Subcutaneous abdominal adipose tissue (tissue), 5 donors: ENCODE data around the gene CLECL1.
"Not testable (repeated sequence)": the region's sequence is repeated elsewhere in the genome, so short reads cannot be mapped to it uniquely, and the experiment has no call there.

ENCODE experiments used
- H3K27ac ChIP-seq: one replicate; pipeline ENCODE4 v1.7.0; 2013; ENCODE audit warnings: low read depth, mild to moderate bottlenecking, inconsistent platforms, low read length, moderate library complexity
- H3K27me3 ChIP-seq, 5 donors: one replicate each; pipeline ENCODE4 v1.7.0; 2013; ENCODE audit warnings: low read length in 5 of 5, inconsistent platforms in 1 of 5; ENCODE audit not compliant: control insufficient read depth in 5 of 5, insufficient read depth in 4 of 5
- H3K36me3 ChIP-seq, 5 donors: one replicate each; pipeline ENCODE4 v1.7.0; 2013; ENCODE audit warnings: low read length in 5 of 5; ENCODE audit not compliant: control insufficient read depth in 5 of 5, insufficient read depth in 5 of 5
- H3K4me1 ChIP-seq, 5 donors: one replicate each; pipeline ENCODE4 v1.7.0; 2013; ENCODE audit warnings: low read length in 5 of 5, mild to moderate bottlenecking in 3 of 5, moderate library complexity in 1 of 5; ENCODE audit not compliant: control insufficient read depth in 5 of 5, insufficient read depth in 5 of 5
- H3K4me3 ChIP-seq, 5 donors: one replicate each; pipeline ENCODE4 v1.7.0; 2013; ENCODE audit warnings: low read length in 5 of 5, low read depth in 1 of 5
- H3K9ac ChIP-seq, 5 donors: one replicate each; pipeline ENCODE4 v1.7.0; 2013; ENCODE audit warnings: low read length in 5 of 5, mild to moderate bottlenecking in 4 of 5, moderate library complexity in 3 of 5
- H3K9me3 ChIP-seq, 5 donors: one replicate each; pipeline ENCODE4 v1.7.0; 2013; ENCODE audit warnings: low read length in 5 of 5; ENCODE audit not compliant: control insufficient read depth in 5 of 5
- donor health status: healthy.
- donor health status: healthy.
- donor health status: healthy.
- donor health status: healthy.
- donor health status: healthy.

The CLECL1 gene

DNA sequence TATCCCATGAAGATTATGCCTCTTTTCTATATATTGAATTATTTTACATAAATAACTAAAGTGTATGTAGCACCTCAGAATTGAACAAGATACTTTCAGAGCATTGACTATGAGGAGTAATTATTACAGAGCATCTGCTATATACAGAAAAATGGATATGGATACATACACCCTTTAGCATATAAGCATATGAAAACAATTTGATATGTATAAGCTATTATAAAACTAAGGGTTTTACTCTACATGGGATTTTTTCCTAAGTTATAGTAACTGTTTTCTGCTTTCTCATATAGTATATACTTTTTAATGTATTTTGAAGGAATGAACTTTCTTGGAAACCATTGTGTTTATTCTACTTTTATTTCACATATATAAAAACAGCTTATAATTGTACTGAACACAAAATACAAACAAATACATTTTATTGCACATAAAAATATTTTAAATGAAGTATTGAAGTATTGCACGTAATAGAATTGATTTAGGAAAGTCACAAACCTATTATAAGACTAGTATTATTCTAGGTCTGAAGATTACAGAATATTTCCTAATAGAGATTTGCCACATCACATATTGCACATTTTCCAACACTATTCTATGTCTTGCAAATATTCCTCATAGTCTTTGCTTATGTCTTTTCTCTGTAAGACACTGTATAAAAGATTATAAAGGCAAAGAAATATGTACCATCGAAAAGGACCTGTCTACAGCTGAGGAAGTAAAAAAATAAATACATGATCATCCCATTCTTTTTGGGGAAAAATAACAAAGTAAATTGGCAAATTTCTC lies 19.4 kb upstream of the CLECL1 start:
- Histone ChIP-seq H3K4me3 (no peak overlapping the region), H3K9ac (no peak overlapping the region), H3K27me3 (no peaks in the 10 kb centered on the region), H3K27ac (no peak overlapping the region), H3K9me3 (no peaks in the 10 kb centered on the region), H3K4me1 (peaks cover 0 to 7% (median 2%) of the 10 kb centered on the region in 5 donors), H3K36me3 (no peaks in the 10 kb centered on the region)

DNA sequence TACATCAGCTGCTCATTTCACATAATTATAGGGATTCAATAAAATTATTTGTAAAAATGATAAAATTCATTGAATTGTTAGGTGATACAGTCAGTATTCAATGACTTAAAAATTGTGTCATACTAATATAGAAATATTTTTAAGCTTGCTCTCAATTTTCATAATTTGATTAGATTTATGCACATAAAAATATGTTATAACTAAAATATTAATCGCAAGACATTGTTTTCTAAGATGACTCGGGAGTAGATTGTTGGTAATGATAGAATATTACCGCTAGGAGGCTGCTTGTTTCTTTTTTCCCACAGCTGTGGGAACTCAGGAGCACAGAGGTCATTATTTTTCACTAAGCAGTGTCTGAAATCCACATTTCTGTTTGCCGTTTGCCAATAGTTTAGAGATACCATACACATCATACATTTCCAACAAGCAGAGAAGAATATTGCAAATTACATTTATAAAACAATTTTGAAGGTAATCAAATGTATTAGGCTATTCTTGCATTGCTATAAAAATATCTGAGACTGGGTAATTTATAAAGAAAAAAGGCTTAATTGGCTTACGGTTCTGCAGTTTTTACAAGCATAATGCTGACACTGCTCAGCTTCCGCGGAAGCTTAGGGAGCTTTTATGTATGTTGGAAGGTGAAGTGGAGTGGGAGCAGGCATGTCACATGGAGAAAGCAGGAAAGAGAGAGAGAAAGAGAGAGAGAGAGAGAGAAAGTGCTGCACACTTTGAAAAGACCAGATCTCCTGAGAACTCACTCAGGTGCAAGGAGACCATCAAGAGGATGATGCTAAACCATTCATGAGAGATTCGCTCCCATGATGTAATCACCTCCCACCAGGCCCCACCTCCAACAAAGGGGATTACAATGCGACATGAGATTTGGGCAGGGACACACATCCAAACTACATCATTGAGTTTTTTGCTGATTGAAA lies 18.6 kb upstream of the CLECL1 start:
- no peaks in the 10 kb centered on the region for H3K36me3 ChIP-seq
- H3K4me1 ChIP-seq, result peaks cover 0 to 7% (median 2%) of the 10 kb centered on the region in 5 donors
- H3K4me3 ChIP-seq, result peak overlapping the region in 2 of 5 donors; percentile 27 to 34
- no peak overlapping the region for H3K27ac ChIP-seq
- H3K27me3 ChIP-seq, result no peaks in the 10 kb centered on the region
- H3K9ac ChIP-seq, result no peak overlapping the region
- no peaks in the 10 kb centered on the region for H3K9me3 ChIP-seq

DNA sequence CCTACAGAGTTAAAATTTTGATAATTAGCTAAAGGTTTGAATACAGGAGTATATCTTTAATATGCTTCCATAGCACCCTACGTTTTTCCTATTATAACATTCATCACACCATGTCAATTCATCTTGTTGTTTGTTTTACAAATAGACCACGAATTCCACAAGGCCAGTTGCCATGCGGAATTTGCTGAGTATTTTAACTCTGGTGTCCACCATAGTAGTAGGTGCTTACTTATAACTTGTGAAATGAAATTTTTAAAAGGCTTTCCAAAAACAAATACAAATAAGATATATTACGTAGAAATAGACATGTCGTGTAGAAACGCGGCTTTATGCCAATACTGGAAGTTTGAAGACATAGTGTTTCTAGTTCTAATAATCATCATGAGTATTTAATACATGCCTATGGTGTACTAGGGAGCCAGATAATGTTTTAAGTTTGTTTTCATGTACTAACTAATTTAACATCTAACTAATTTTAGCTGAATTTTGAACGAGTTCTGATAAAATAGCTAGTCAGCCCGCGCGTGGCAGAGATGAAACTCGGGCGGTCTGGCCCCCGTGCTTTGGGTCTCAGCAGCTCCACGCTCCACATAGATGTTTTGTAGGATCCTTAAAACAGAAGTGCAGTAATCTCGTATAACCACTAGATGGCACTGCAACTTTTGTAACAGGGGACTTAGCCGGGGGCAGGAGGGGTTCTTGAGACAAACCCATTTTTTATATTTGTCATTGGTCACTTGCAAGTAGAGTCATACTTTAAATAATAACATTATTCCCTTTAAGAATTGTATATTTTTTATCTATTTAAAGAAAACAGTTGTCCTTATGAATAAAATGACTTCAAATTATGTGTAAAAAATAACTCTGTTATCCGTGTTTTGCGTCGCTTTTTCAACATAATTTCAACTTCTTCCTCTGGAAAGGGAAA lies 17.6 kb upstream of the CLECL1 start:
- H3K36me3 ChIP-seq, result no peaks in the 10 kb centered on the region
- peaks cover 0 to 7% (median 2%) of the 10 kb centered on the region in 5 donors for H3K4me1 ChIP-seq
- H3K9ac ChIP-seq, result no peak overlapping the region
- H3K9me3 ChIP-seq, result no peaks in the 10 kb centered on the region
- no peak overlapping the region for H3K27ac ChIP-seq
- H3K27me3 ChIP-seq, result no peaks in the 10 kb centered on the region
- peak overlapping the region in 2 of 5 donors; percentile 27 to 34 for H3K4me3 ChIP-seq

DNA sequence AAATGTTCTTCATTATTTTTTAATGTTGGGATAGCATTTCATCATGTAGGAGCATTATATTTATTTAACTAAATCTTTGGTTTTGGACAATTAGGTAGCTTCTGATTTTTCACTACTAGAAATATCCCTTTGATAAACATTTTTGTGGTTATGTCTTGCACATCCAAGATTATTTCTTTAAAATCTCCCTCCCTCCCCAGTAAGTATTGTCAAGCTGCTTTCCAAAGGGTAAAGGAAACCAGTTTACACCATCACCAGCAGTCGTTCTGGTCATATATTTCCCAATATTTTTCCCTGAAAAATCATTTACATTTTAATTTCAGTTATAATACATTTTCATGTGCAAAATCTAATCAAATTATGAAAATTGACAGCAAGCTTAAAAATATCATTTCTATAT lies 16.7 kb upstream of the CLECL1 start:
- no peak overlapping the region for H3K27ac ChIP-seq
- H3K9ac ChIP-seq, result no peak overlapping the region
- H3K4me3 ChIP-seq, result no peak overlapping the region
- H3K36me3 ChIP-seq, result no peaks in the 10 kb centered on the region
- H3K4me1 ChIP-seq, result peaks cover 0 to 7% (median 2%) of the 10 kb centered on the region in 5 donors
- no peaks in the 10 kb centered on the region for H3K27me3 ChIP-seq
- H3K9me3 ChIP-seq, result no peaks in the 10 kb centered on the region

DNA sequence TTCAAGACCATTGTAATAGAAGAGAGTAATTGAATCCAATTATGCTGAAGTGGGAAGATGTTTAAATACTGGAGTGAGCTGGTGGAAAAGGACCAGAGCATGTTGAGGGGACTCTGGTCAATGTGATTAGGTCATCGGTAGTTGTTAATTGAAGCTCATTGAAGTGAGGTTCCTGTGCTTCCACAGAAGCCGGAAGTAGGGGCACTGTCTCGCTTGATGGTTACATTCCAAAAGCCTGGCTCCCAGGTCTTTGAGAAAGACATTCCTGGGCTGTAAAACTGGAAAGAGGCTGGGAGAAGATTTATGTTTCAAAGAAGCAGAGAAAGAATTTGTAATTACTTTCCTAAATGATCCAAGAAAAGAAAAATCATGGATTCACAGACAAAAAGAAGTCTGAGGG lies 12.3 kb upstream of the CLECL1 start:
- Histone ChIP-seq H3K27ac (no peak overlapping the region), H3K4me1 (peaks cover 0 to 12% (median 7%) of the 10 kb centered on the region in 5 donors), H3K9me3 (no peaks in the 10 kb centered on the region), H3K4me3 (no peak overlapping the region), H3K27me3 (no peaks in the 10 kb centered on the region), H3K36me3 (no peaks in the 10 kb centered on the region), H3K9ac (no peak overlapping the region)

DNA sequence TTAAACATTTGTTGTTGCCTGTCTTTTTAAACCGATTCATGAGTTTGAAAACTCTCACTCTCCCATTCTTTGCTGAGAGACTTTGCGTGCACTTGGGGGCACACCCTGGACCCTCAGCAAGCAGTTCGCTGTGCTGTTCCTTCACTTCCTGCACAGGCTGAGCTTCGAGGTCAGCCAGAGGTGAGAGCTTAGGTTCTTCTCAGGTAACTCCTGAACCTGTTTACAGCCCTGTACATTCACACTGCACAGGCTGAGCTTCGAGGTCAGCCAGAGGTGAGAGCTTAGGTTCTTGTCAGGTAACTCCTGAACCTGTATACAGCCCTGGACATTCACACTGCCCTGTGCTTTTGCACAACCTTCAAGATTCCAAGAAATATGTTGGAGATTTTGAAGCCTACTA lies 9.8 kb upstream of the CLECL1 start:
- Histone ChIP-seq H3K4me1 (peaks cover 0 to 20% (median 9%) of the 10 kb centered on the region in 5 donors), H3K9ac (no peak overlapping the region), H3K27ac (no peak overlapping the region)

DNA sequence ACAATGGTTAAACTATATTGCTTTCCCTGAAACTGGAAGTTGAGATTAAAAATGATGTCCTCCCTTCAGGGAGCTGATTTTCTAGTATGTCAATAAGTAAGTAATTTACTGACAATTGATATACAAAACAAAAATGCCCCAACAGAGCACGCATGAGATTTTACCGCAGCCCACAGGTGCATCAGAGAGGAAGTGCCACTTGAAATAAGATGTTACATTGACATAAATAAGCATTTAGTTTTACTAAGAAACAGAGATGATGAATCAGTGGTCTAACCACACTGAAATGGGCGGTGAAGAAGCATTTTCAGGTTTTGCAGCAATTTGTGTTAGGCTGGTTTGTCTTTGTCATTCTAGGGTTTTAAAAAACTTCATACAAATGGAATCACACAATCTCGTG lies 8.8 kb upstream of the CLECL1 start:
- no peak overlapping the region for H3K4me3 ChIP-seq
- H3K4me1 ChIP-seq, result peaks cover 0 to 28% (median 9%) of the 10 kb centered on the region in 5 donors
- no peaks in the 10 kb centered on the region for H3K36me3 ChIP-seq
- H3K27ac ChIP-seq, result no peak overlapping the region
- H3K27me3 ChIP-seq, result no peaks in the 10 kb centered on the region
- H3K9ac ChIP-seq, result no peak overlapping the region
- H3K9me3 ChIP-seq, result no peaks in the 10 kb centered on the region

More for the DNA sequence above, 9.8 kb upstream of the CLECL1 start:
- H3K36me3 ChIP-seq, result no peaks in the 10 kb centered on the region
- H3K9me3 ChIP-seq, result no peaks in the 10 kb centered on the region
- no peak overlapping the region for H3K4me3 ChIP-seq
- no peaks in the 10 kb centered on the region for H3K27me3 ChIP-seq

DNA sequence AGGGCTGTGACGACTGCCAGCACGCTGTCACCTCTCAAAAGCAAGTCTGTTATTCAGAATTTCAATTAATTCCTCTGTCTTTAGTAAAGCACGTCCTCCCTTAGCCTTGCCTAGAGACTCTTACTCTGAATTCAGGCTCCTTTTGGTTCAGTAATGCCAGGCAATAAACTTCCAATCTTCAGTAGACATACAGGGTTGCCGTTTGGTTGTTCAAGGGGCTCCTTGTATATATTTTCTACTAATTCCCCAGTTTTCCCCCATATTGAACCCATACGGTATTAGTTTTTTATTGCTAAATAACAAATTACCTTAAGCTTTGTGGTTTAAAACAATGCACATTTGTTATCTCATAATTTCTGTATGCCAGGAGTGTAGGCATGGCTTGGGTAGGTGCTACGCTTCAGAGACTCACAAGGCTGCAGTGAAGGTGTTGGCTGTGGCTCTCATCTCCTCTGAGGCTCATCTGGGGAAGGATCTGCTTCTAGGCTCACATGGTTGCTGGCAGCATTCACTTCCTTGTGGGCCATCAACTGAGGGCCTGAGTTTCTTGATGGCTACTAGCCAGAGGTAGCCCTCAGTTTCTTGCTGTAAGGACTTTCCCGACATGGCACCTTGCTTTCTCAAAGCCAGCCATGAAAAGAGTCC lies 7.3 kb upstream of the CLECL1 start:
- Histone ChIP-seq H3K36me3 (no peaks in the 10 kb centered on the region), H3K4me3 (peak overlapping the region in 1 of 5 donors; percentile 14), H3K9me3 (no peaks in the 10 kb centered on the region), H3K27ac (no peak overlapping the region), H3K27me3 (no peaks in the 10 kb centered on the region), H3K4me1 (peaks cover 0 to 30% (median 9%) of the 10 kb centered on the region in 5 donors), H3K9ac (no peak overlapping the region)

DNA sequence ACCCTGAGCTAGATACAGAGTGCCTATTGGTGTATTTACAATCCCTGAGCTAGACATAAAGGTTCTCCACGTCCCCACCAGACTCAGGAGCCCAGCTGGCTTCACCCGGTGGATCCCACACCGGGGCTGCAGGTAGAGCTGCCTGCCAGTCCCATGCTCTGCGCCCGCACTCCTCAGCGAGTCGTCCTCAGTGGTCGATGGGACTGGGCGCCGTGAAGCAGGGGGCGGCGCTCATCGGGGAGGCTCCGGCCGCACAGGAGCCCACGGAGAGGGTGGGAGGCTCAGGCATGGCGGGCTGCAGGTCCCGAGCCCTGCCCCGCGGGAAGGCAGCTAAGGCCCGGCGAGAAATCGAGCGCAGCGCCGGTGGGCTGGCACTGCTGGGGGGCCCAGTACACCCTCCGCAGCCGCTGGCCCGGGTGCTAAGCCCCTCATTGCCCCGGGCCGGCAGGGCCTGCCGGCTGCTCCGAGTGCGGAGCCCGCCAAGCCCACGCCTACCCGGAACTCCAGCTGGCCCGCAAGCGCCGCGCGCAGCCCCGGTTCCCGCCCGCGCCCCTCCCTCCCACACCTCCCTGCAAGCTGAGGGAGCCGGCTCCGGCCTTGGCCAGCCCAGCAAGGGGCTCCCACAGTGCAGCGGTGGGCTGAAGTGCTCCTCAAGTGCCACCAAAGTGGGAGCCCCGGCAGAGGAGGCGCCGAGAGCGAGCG lies 6.7 kb upstream of the CLECL1 start:
- not testable (repeated sequence) for H3K27ac ChIP-seq, H3K36me3 ChIP-seq, H3K27me3 ChIP-seq, H3K9me3 ChIP-seq, H3K9ac ChIP-seq
- Histone ChIP-seq H3K4me1 (peaks cover 0 to 30% (median 9%) of the 10 kb centered on the region in 5 donors), H3K4me3 (peak overlapping the region in 2 of 5 donors; percentile 14 to 34)
